Keratinocyte (primary cell): ENCODE data around the gene RNF34. TPM values are rescaled to one million over a fixed set of nuclear protein-coding genes. Genes with fewer than 3 reads are reported as not detected.

Experiments
- DNase-seq: peaks from one replicate; pipeline ENCODE4 v3.0.0-alpha.2; 2011; ENCODE audit warnings: low read depth, missing footprints, low spot score
- FAIRE-seq: peaks from 2 replicates; lab custom pipeline; 2011; peaks lifted over from hg19 to GRCh38; lab: Jason Lieb, UNC
- H2AFZ ChIP-seq: 2 replicates; pipeline ENCODE4 v1.6.0; 2012; ENCODE audit warnings: low read length, control low read depth, inconsistent platforms; ENCODE audit not compliant: control insufficient read depth
- H3K27ac ChIP-seq: 2 replicates; pipeline ENCODE4 v1.5.1; 2011; ENCODE audit warnings: low read length; ENCODE audit not compliant: control insufficient read depth, insufficient read depth
- H3K27me3 ChIP-seq: 3 replicates; pipeline ENCODE4 v1.6.0; 2011; ENCODE audit warnings: low read length; ENCODE audit not compliant: control insufficient read depth, insufficient read depth; ENCODE audit errors: extremely low read depth
- H3K36me3 ChIP-seq, 2 experiments: 2 replicates in 1 of 2; 3 replicates in 1 of 2; pipeline ENCODE4 v1.5.1; 2011; ENCODE audit warnings: low read length in 2 of 2, mild to moderate bottlenecking in 1 of 2; ENCODE audit not compliant: control insufficient read depth in 2 of 2, insufficient read depth in 2 of 2; ENCODE audit errors: extremely low read depth in 1 of 2
- H3K4me1 ChIP-seq: 3 replicates; pipeline ENCODE4 v1.5.1; 2011; ENCODE audit warnings: low read length; ENCODE audit not compliant: control insufficient read depth, insufficient read depth; ENCODE audit errors: extremely low read depth
- H3K4me2 ChIP-seq: 3 replicates; pipeline ENCODE4 v1.6.0; 2011; ENCODE audit warnings: low read depth, low read length; ENCODE audit not compliant: control insufficient read depth, insufficient read depth; ENCODE audit errors: extremely low read depth
- H3K4me3 ChIP-seq, 3 experiments: fragments of 200-600 bp in 1 of 3; sonication (generic) in 1 of 3; 2 replicates in 2 of 3; 3 replicates in 1 of 3; pipeline ENCODE4 v1.5.1; 2011 to 2016; ENCODE audit warnings: low read length in 3 of 3, mild to moderate bottlenecking in 3 of 3, control low read depth in 2 of 3, inconsistent platforms in 1 of 3, low read depth in 1 of 3, mixed read lengths in 1 of 3, mixed run types in 1 of 3, moderate library complexity in 1 of 3; ENCODE audit not compliant: control insufficient read depth in 2 of 3, insufficient read depth in 2 of 3; ENCODE audit errors: extremely low read depth in 1 of 3
- H3K79me2 ChIP-seq: 2 replicates; pipeline ENCODE4 v1.6.0; 2012; ENCODE audit warnings: low read length; ENCODE audit not compliant: control insufficient read depth, insufficient read depth
- H3K9ac ChIP-seq: 3 replicates; pipeline ENCODE4 v1.6.0; 2011; ENCODE audit warnings: low read length; ENCODE audit not compliant: control insufficient read depth, insufficient read depth; ENCODE audit errors: extremely low read depth
- H3K9me1 ChIP-seq: 3 replicates; pipeline ENCODE4 v1.6.0; 2011; ENCODE audit warnings: low read length; ENCODE audit not compliant: control insufficient read depth, insufficient read depth; ENCODE audit errors: extremely low read depth
- H3K9me3 ChIP-seq: 2 replicates; pipeline ENCODE4 v1.5.1; 2012; ENCODE audit warnings: low read depth, low read length; ENCODE audit not compliant: control insufficient read depth
- H4K20me1 ChIP-seq: 3 replicates; pipeline ENCODE4 v1.6.0; 2011; ENCODE audit warnings: low read length; ENCODE audit not compliant: control insufficient read depth, insufficient read depth; ENCODE audit errors: extremely low read depth
- CTCF ChIP-seq, 3 experiments: IDR thresholded peaks in 1 of 3; conservative IDR thresholded peaks in 1 of 3; optimal IDR thresholded peaks in 1 of 3; 2 replicates in 2 of 3; 3 replicates in 1 of 3; pipeline versions ENCODE3 to v1.5.1; 2011; ENCODE audit warnings: low read length in 3 of 3, mild to moderate bottlenecking in 3 of 3, moderate library complexity in 2 of 3, control low read depth in 1 of 3, inconsistent platforms in 1 of 3; ENCODE audit not compliant: insufficient read depth in 2 of 3; ENCODE audit errors: extremely low read depth in 1 of 3
- EZH2 ChIP-seq: IDR thresholded peaks from one replicate; pipeline ENCODE4 v1.6.1; 2012; ENCODE audit warnings: inconsistent platforms, mild to moderate bottlenecking, low read length, moderate library complexity
- dilution Hi-C: fragments of 300-500 bp; cut with MboI; formaldehyde crosslinking; loops from one replicate; pipeline ENCODE4 v1.7.0; 2020; ENCODE audit warnings: low sequenced_read_pairs; ENCODE audit not compliant: extremely low pct_ligation_motif_present
- polyA plus RNA-seq, 5 experiments: library from polyadenylated mRNA; depleted of rRNA in 3 of 5; stranded (reverse) in 3 of 5; stranded (forward) in 1 of 5; unstranded in 1 of 5; fragments of >200 nt; gene quantifications; 1 replicate in 1 of 5; 2 replicates in 3 of 5; 3 replicates in 1 of 5; pipeline versions ENCODE4 v1.2.1 to v1.2.3, GENCODE V29; 2011 to 2012; ENCODE audit warnings: missing spikeins in 2 of 5, low read depth in 1 of 5, low replicate concordance in 1 of 5

RNF34 gene
- polyA plus RNA-seq, 1 donor (not counting 4 experiments of a cell fraction or from before 2014, with no cell fraction given), result 39.0 TPM

GRCh38 chr12:121439715-121440114 lies 39.8 kb downstream of the RNF34 start:
- no peak for FAIRE-seq
- H3K27me3 ChIP-seq, result no peaks in the 10 kb centered on the region
- TF ChIP-seq EZH2 (no peak), CTCF (optimal IDR thresholded peaks at IDR 0.05 in 1 of 3, IDR thresholded peaks at IDR 0.05 in 1 of 3, conservative IDR thresholded peaks at IDR 0.05 in 1 of 3; ENCODE audit: extremely low read depth in 1 of 3, insufficient read depth in 2 of 3, low read length in 3 of 3) (no peak)

GRCh38 chr12:121440768-121441167 lies 40.9 kb downstream of the RNF34 start:
- Histone ChIP-seq H3K9me1 (no peaks in the 10 kb centered on the region), H3K4me3 (no peak overlapping the region), H3K79me2 (no peaks in the 10 kb centered on the region), H3K9me3 (no peaks in the 10 kb centered on the region), H3K27ac (no peak overlapping the region), H3K27me3 (no peaks in the 10 kb centered on the region), H3K4me2 (no peak overlapping the region), H2AFZ (no peak overlapping the region), H3K36me3 (peaks cover 9 to 39% of the 10 kb centered on the region in 2 experiments), H3K4me1 (peaks cover 6% of the 10 kb centered on the region), H3K9ac (no peak overlapping the region), H4K20me1 (no peaks in the 10 kb centered on the region)
- FAIRE-seq (no peak), DNase-seq (no peak)
- dilution Hi-C loops, result no loop called here
- TF ChIP-seq CTCF (optimal IDR thresholded peaks at IDR 0.05 in 1 of 3, IDR thresholded peaks at IDR 0.05 in 1 of 3, conservative IDR thresholded peaks at IDR 0.05 in 1 of 3; ENCODE audit: extremely low read depth in 1 of 3, insufficient read depth in 2 of 3, low read length in 3 of 3) (no peak), EZH2 (no peak)

More at GRCh38 chr12:121439715-121440114, 39.8 kb downstream of the RNF34 start:
- Histone ChIP-seq H3K9me1 (no peaks in the 10 kb centered on the region), H3K79me2 (no peaks in the 10 kb centered on the region), H3K4me1 (peaks cover 6% of the 10 kb centered on the region), H3K36me3 (peaks cover 13 to 35% of the 10 kb centered on the region in 2 experiments), H2AFZ (no peak overlapping the region), H3K9ac (no peak overlapping the region), H3K4me2 (no peak overlapping the region), H4K20me1 (no peaks in the 10 kb centered on the region), H3K9me3 (no peaks in the 10 kb centered on the region), H3K27ac (no peak overlapping the region), H3K4me3 (no peak overlapping the region)
- no peak for DNase-seq
- dilution Hi-C loops, result loop anchor here (5.0 kb wide), 1 partner anchor 33 kb away; no protein-coding TSS in a partner anchor
